Endothelial cell of umbilical vein (primary cell): ENCODE results near the gene LSP1. TPM values are rescaled to one million over a fixed set of nuclear protein-coding genes. Genes with fewer than 3 reads are reported as not detected.

Experiments
- BruUV-seq: library from RNA; stranded (reverse); fragments of 400-500 nt; replicated peaks from 2 replicates; lab custom pipeline; 2021; lab: Mats Ljungman, UMichigan
- CTCF ChIA-PET: fragments of 300-600, 350-600 bp; sonication (Branson Sonifier 250); formaldehyde crosslinking; loops from one replicate; lab custom pipeline; 2021; ENCODE audit warnings: antibody characterized with exemption, inconsistent platforms; lab: Charles Lee
- POLR2A ChIA-PET: fragments of 300-600, 350-600 bp; sonication (Branson Sonifier 250); formaldehyde crosslinking; loops from one replicate; lab custom pipeline; 2021; ENCODE audit warnings: antibody characterized with exemption, inconsistent platforms; lab: Charles Lee
- DNase-seq: peaks from one replicate; pipeline ENCODE4 v3.0.0-alpha.2; 2011; ENCODE audit warnings: low read depth, low spot score
- FAIRE-seq: peaks from 2 replicates; lab custom pipeline; 2011; peaks lifted over from hg19 to GRCh38; lab: Jason Lieb, UNC
- H2AFZ ChIP-seq: 2 replicates; pipeline ENCODE4 v1.6.0; 2012; ENCODE audit warnings: low read depth, low read length, control low read depth, inconsistent platforms
- H3K27ac ChIP-seq: 2 replicates; pipeline ENCODE4 v1.5.1; 2011; ENCODE audit warnings: low read depth, mild to moderate bottlenecking, control low read depth, low read length, moderate library complexity; ENCODE audit not compliant: insufficient read depth
- H3K27me3 ChIP-seq, 2 experiments: 2 replicates each; pipeline versions ENCODE4 v1.6.0 to v1.6.1; 2011; ENCODE audit warnings: low read length in 2 of 2, mixed read lengths in 1 of 2; ENCODE audit not compliant: control insufficient read depth in 2 of 2, insufficient read depth in 2 of 2
- H3K36me3 ChIP-seq, 2 experiments: 2 replicates in 1 of 2; 3 replicates in 1 of 2; pipeline ENCODE4 v1.5.1; 2011; ENCODE audit warnings: low read length in 2 of 2, mild to moderate bottlenecking in 1 of 2, moderate library complexity in 1 of 2; ENCODE audit not compliant: control insufficient read depth in 2 of 2, insufficient read depth in 2 of 2; ENCODE audit errors: extremely low read depth in 1 of 2
- H3K4me1 ChIP-seq: 3 replicates; pipeline ENCODE4 v1.5.1; 2011; ENCODE audit warnings: mild to moderate bottlenecking, low read length; ENCODE audit not compliant: control insufficient read depth, insufficient read depth; ENCODE audit errors: extremely low read depth
- H3K4me2 ChIP-seq: 2 replicates; pipeline ENCODE4 v1.6.1; 2011; ENCODE audit warnings: low read length, control low read depth, mixed read lengths; ENCODE audit not compliant: insufficient read depth
- H3K4me3 ChIP-seq, 3 experiments: fragments of 200-600 bp in 1 of 3; sonication (generic), shearing (Covaris generic) in 1 of 3; replicated peaks in 1 of 3; 2 replicates each; pipeline ENCODE4 v1.5.1; 2011 to 2016; ENCODE audit warnings: control low read depth in 3 of 3, low read length in 3 of 3, mild to moderate bottlenecking in 2 of 3, inconsistent platforms in 1 of 3, low read depth in 1 of 3, moderate library complexity in 1 of 3; ENCODE audit not compliant: insufficient read depth in 1 of 3
- H3K79me2 ChIP-seq: 2 replicates; pipeline ENCODE4 v1.6.0; 2012; ENCODE audit warnings: low read length, inconsistent platforms; ENCODE audit not compliant: control insufficient read depth, insufficient read depth
- H3K9ac ChIP-seq: replicated peaks from 2 replicates; pipeline ENCODE3; 2011; ENCODE audit warnings: low read length, control low read depth; ENCODE audit not compliant: insufficient read depth; ENCODE audit errors: extremely low read depth
- H3K9me1 ChIP-seq: replicated peaks from 3 replicates; pipeline ENCODE4 v1.6.0; 2011; ENCODE audit warnings: mild to moderate bottlenecking, low read length; ENCODE audit not compliant: control insufficient read depth, insufficient read depth; ENCODE audit errors: extremely low read depth
- H3K9me3 ChIP-seq: replicated peaks from 2 replicates; pipeline ENCODE4 v1.5.1; 2012; ENCODE audit warnings: low read length, inconsistent platforms; ENCODE audit not compliant: control insufficient read depth, insufficient read depth
- H4K20me1 ChIP-seq: replicated peaks from 2 replicates; pipeline ENCODE3; 2011; ENCODE audit warnings: mild to moderate bottlenecking, low read length; ENCODE audit not compliant: control insufficient read depth, insufficient read depth; ENCODE audit errors: extremely low read depth
- EZH2 ChIP-seq: IDR thresholded peaks from 2 replicates; pipeline ENCODE4 v1.6.1; 2012; ENCODE audit warnings: borderline replicate concordance, low read depth, mild to moderate bottlenecking, moderate library complexity, low read length, inconsistent platforms; ENCODE audit not compliant: severe bottlenecking
- FOS ChIP-seq: IDR thresholded peaks from 2 replicates; pipeline ENCODE4 v1.6.1; 2011; ENCODE audit warnings: mild to moderate bottlenecking, low read length, moderate library complexity, borderline replicate concordance; ENCODE audit not compliant: insufficient read depth
- GATA2 ChIP-seq: IDR thresholded peaks from 2 replicates; pipeline ENCODE4 v1.7.0; 2011; ENCODE audit warnings: low read depth, mild to moderate bottlenecking, moderate library complexity, mixed read lengths, low read length; ENCODE audit not compliant: insufficient read length, insufficient read depth
- JUN ChIP-seq: IDR thresholded peaks from 2 replicates; pipeline ENCODE4 v1.6.1; 2011; ENCODE audit warnings: borderline replicate concordance, low read depth; ENCODE audit not compliant: insufficient read length, insufficient read depth
- MAX ChIP-seq: IDR thresholded peaks from 2 replicates; pipeline ENCODE4 v1.6.1; 2011; ENCODE audit not compliant: insufficient read depth, insufficient read length
- MYC ChIP-seq: IDR thresholded peaks from one replicate; pipeline ENCODE4 v1.6.1; 2011; ENCODE audit warnings: mild to moderate bottlenecking, low read depth, low read length
- POLR2A ChIP-seq: IDR thresholded peaks from 2 replicates; pipeline ENCODE4 v1.6.1; 2012; ENCODE audit warnings: low read depth, mild to moderate bottlenecking, control low read depth, low read length
- POLR2AphosphoS5 ChIP-seq: IDR thresholded peaks from 2 replicates; pipeline ENCODE4 v1.6.1; 2012; ENCODE audit warnings: low read depth, mild to moderate bottlenecking, control low read depth, low read length, moderate library complexity; ENCODE audit not compliant: insufficient read depth
- dilution Hi-C: fragments of 300-500 bp; cut with MboI; formaldehyde crosslinking; loops from one replicate; pipeline ENCODE4 v1.15.0; 2019; ENCODE audit warnings: low sequenced_read_pairs; ENCODE audit not compliant: extremely low pct_ligation_motif_present
- intact Hi-C: fragments of 100-400 bp; cut with micrococcal nuclease; formaldehyde crosslinking; loops from one replicate; pipeline ENCODE4 v1.10.0; 2022
- polyA plus RNA-seq, 4 experiments: library from polyadenylated mRNA; depleted of rRNA in 3 of 4; stranded (reverse) in 3 of 4; unstranded in 1 of 4; fragments of >200 nt; gene quantifications; 2 replicates each; pipeline versions ENCODE4 v1.2.1 to v1.2.3, GENCODE V29; 2011 to 2012; ENCODE audit warnings: missing spikeins in 1 of 4
- total RNA-seq: library from RNA; stranded (reverse); gene quantifications from 2 replicates; pipeline ENCODE4 v1.2.3, GENCODE V29; 2021
- TF ChIP-seq, protein P1 (sequence below), 2 donors: IDR thresholded peaks; 1 replicate in 1 of 2; 2 replicates in 1 of 2; pipeline ENCODE4 v1.5.1; 2011; ENCODE audit warnings: low read length in 2 of 2, mild to moderate bottlenecking in 2 of 2, moderate library complexity in 2 of 2, control low read depth in 1 of 2, inconsistent platforms in 1 of 2, low read depth in 1 of 2; ENCODE audit not compliant: insufficient read depth in 1 of 2; ENCODE audit errors: extremely low read depth in 1 of 2

The LSP1 gene
- total and polyA plus RNA-seq, 2 donors (not counting 3 experiments of a cell fraction or from before 2014, with no cell fraction given): not detected

- DNase-seq: no peak
- H3K4me1 ChIP-seq: no peaks in the 10 kb centered on the region
- no peaks in the 10 kb centered on the region for H3K9me1 ChIP-seq
- H3K4me2 ChIP-seq: no peak overlapping the region
- H3K27me3 ChIP-seq: peaks cover 17 to 23% of the 10 kb centered on the region in 2 experiments
- dilution Hi-C loops (no loop called here), intact Hi-C loops (no loop called here)
- ChIA-PET POLR2A (no interaction called here), CTCF (interaction anchor here (1.1 to 3.7 kb wide), 2 partner anchors 9 to 14 kb away, joined by 3 to 21 read pairs; no protein-coding TSS in a partner anchor)
- no peak for TF ChIP-seq GATA2
- TF ChIP-seq JUN: no peak
- TF ChIP-seq, protein P1, sequence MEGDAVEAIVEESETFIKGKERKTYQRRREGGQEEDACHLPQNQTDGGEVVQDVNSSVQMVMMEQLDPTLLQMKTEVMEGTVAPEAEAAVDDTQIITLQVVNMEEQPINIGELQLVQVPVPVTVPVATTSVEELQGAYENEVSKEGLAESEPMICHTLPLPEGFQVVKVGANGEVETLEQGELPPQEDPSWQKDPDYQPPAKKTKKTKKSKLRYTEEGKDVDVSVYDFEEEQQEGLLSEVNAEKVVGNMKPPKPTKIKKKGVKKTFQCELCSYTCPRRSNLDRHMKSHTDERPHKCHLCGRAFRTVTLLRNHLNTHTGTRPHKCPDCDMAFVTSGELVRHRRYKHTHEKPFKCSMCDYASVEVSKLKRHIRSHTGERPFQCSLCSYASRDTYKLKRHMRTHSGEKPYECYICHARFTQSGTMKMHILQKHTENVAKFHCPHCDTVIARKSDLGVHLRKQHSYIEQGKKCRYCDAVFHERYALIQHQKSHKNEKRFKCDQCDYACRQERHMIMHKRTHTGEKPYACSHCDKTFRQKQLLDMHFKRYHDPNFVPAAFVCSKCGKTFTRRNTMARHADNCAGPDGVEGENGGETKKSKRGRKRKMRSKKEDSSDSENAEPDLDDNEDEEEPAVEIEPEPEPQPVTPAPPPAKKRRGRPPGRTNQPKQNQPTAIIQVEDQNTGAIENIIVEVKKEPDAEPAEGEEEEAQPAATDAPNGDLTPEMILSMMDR (IDR thresholded peaks at IDR 0.05; ENCODE audit: extremely low read depth in 1 of 2, insufficient read depth in 1 of 2, low read depth in 1 of 2, low read length in 2 of 2): no peak
- no peak for TF ChIP-seq MYC
- TF ChIP-seq FOS: no peak
- TF ChIP-seq POLR2A: no peak
- no peak for TF ChIP-seq POLR2AphosphoS5
- TF ChIP-seq MAX: no peak
- no peak for TF ChIP-seq EZH2
- BruUV-seq: no TSS peak
- H3K9me3 ChIP-seq: no peaks in the 10 kb centered on the region
- no peaks in the 10 kb centered on the region for H3K79me2 ChIP-seq
- no peak overlapping the region for H3K27ac ChIP-seq
- no peak overlapping the region for H3K4me3 ChIP-seq
- no peak for FAIRE-seq
- H3K9ac ChIP-seq: no peak overlapping the region
- H2AFZ ChIP-seq: no peak overlapping the region
- no peaks in the 10 kb centered on the region for H4K20me1 ChIP-seq
- H3K36me3 ChIP-seq: no peaks in the 10 kb centered on the region
These were observed 44.0 kb downstream of the LSP1 start for GRCh38 chr11:1896923-1897322.
